Liver (tissue), 3 donors: ENCODE results near the gene YWHAE.

Source experiments
- RAD21 ChIP-seq, 2 donors: IDR thresholded peaks; 2 replicates each; pipeline ENCODE4 v1.6.1; 2016; ENCODE audit warnings: antibody characterized with exemption in 2 of 2, mild to moderate bottlenecking in 2 of 2
- REST ChIP-seq: IDR thresholded peaks from 2 replicates; pipeline ENCODE4 v1.6.1; 2016; ENCODE audit warnings: antibody characterized with exemption, mild to moderate bottlenecking
- TF ChIP-seq, protein P1 (sequence below): IDR thresholded peaks from 2 replicates; pipeline ENCODE4 v1.6.1; 2016; ENCODE audit warnings: antibody characterized with exemption
- TF ChIP-seq, protein P2 (sequence below): fragments of 150-350 bp; IDR thresholded peaks from 2 replicates; pipeline ENCODE4 v1.5.1; 2017; ENCODE audit warnings: improper control_type of control experiment, low read depth, low read length; ENCODE audit not compliant: missing input control
- donor health status: healthy.
- donor health status: healthy.

DNA sequence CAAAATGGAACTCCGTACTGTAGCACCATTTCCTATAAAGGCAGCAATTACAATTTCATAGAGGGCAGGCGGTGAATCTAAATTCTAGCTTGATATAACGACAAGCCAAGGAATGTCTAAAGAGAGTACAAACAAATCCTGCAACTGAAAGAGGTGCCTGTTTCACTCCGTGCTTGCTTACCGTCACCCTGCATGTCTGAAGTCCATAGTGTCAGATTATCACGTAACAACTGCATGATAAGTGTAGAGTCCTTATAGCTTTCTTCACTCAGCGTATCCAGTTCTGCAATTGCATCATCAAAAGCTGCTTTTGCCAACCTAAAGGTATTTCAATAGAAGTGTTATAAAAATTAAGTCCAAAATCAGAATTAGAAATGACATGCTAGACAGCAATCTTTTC, 46.0 kb downstream of the YWHAE start:
- TF ChIP-seq, protein P1, sequence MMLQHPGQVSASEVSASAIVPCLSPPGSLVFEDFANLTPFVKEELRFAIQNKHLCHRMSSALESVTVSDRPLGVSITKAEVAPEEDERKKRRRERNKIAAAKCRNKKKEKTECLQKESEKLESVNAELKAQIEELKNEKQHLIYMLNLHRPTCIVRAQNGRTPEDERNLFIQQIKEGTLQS = no peak
- TF ChIP-seq RAD21 (IDR thresholded peaks at IDR 0.05) (no peak), REST (no peak)
- TF ChIP-seq, protein P2, sequence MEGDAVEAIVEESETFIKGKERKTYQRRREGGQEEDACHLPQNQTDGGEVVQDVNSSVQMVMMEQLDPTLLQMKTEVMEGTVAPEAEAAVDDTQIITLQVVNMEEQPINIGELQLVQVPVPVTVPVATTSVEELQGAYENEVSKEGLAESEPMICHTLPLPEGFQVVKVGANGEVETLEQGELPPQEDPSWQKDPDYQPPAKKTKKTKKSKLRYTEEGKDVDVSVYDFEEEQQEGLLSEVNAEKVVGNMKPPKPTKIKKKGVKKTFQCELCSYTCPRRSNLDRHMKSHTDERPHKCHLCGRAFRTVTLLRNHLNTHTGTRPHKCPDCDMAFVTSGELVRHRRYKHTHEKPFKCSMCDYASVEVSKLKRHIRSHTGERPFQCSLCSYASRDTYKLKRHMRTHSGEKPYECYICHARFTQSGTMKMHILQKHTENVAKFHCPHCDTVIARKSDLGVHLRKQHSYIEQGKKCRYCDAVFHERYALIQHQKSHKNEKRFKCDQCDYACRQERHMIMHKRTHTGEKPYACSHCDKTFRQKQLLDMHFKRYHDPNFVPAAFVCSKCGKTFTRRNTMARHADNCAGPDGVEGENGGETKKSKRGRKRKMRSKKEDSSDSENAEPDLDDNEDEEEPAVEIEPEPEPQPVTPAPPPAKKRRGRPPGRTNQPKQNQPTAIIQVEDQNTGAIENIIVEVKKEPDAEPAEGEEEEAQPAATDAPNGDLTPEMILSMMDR = no peak
